Measurements from ENCODE around the gene PNKD. TPM values are rescaled to one million over a fixed set of nuclear protein-coding genes. Genes with fewer than 3 reads are reported as not detected.
"Not testable (repeated sequence)": the region's sequence is repeated elsewhere in the genome, so short reads cannot be mapped to it uniquely, and the experiment has no call there.

PNKD gene
- total and polyA plus RNA-seq, 2 of the 8 experiments (the other 6 are each of a cell fraction or from before 2014, with no cell fraction given): 43.9 to 65.4 TPM

DNA sequence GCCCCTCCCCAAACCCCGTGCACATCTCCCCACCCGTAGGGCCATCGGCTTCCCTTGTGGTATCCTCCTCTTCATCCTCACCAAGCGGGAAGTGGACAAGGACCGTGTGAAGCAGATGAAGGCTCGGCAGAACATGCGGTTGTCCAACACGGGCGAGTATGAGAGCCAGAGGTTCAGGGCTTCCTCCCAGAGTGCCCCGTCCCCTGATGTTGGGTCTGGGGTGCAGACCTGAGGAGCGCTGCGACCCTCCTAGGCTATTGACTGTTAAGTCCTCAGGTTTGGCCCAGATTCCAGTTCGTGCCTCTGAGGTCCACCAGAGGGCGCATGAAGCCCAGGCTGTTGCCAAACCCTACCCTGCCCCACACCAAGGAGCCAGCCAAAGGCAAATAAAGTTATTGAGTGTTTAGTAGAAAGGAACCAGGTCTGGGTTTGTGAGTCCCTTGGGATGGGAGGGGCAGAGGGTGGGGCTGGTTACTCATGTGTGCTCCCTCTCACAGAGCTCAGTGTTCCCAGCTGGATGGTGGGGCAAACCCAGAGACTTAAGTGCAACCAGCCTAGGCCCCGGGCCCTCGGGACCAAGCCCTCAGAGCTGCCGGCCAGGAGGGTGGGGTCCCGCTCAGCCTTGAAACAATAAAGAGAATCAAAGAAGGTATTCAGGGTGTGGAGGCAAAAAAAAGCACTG is 2.4 kb downstream of the PNKD start (continued):
- peak; percentile 85 to 91 for TF ChIP-seq RAD21 (IDR thresholded peaks at IDR 0.05 in 1 of 2, conservative IDR thresholded peaks at IDR 0.05 in 1 of 2; ENCODE audit: low read depth in 2 of 2, low read length in 2 of 2)
- TF ChIP-seq SP1 (IDR thresholded peaks at IDR 0.05; ENCODE audit: low read depth, low read length): 0 out of 2 replicates have a peak, but pooled peaks have one; percentile 20
- TF ChIP-seq SIN3A (conservative IDR thresholded peaks at IDR 0.05 in 1 of 2, IDR thresholded peaks at IDR 0.05 in 1 of 2; ENCODE audit: low read depth in 1 of 2, low read length in 2 of 2): 0 out of 4 replicates have a peak, but pooled peaks of 1 of the 2 experiments have one; percentile 37

- not testable (repeated sequence) for H3K23ac ChIP-seq (ENCODE audit: insufficient read length); H3K9me3 ChIP-seq (ENCODE audit: insufficient read depth in 2 of 2, low read depth in 1 of 2, low read length in 1 of 2); H2BK12ac ChIP-seq (ENCODE audit: low read depth, low read length); H3K56ac ChIP-seq (replicated peaks; ENCODE audit: insufficient read length, low read depth, low read length); H3K4me3 ChIP-seq (ENCODE audit: extremely low read depth in 1 of 4, insufficient read depth in 2 of 4, low read depth in 3 of 4, low read length in 4 of 4); H2AFZ ChIP-seq (ENCODE audit: low read length); H3K9ac ChIP-seq (replicated peaks in 1 of 4; ENCODE audit: extremely low read depth in 1 of 4, low read depth in 3 of 4, low read length in 3 of 4); H2BK5ac ChIP-seq (ENCODE audit: low read depth, low read length); H4K5ac ChIP-seq (ENCODE audit: insufficient read length, low read depth, low read length); H2AK5ac ChIP-seq (ENCODE audit: low read depth, low read length); H4K20me1 ChIP-seq (replicated peaks in 1 of 2; ENCODE audit: control insufficient read depth in 1 of 2, insufficient read depth in 2 of 2, low read length in 2 of 2); H3K27ac ChIP-seq (ENCODE audit: low read depth, low read length); FAIRE-seq; H3K4me1 ChIP-seq (replicated peaks in 1 of 4; ENCODE audit: control insufficient read depth in 3 of 4, insufficient read depth in 4 of 4, low read length in 3 of 4); H2BK20ac ChIP-seq (ENCODE audit: low read length); H3K79me1 ChIP-seq (ENCODE audit: low read depth, low read length); H4K91ac ChIP-seq (replicated peaks; ENCODE audit: insufficient read length, low read length); H2BK120ac ChIP-seq (replicated peaks; ENCODE audit: low read depth, low read length); H3K4me2 ChIP-seq (ENCODE audit: insufficient read depth in 1 of 2, low read depth in 2 of 2, low read length in 2 of 2); H3K27me3 ChIP-seq (replicated peaks in 1 of 4; ENCODE audit: control insufficient read depth in 3 of 4, extremely low read depth in 1 of 4, insufficient read depth in 3 of 4, low read length in 3 of 4); DNase-seq (ENCODE audit: low read depth in 1 of 2, low spot score in 2 of 2); H3K18ac ChIP-seq (ENCODE audit: extremely low read depth, low read length); H2BK15ac ChIP-seq (ENCODE audit: low read length); H4K8ac ChIP-seq (ENCODE audit: extremely low read depth, insufficient read depth, low read length); H3K14ac ChIP-seq (ENCODE audit: insufficient read length); H3K4ac ChIP-seq (replicated peaks; ENCODE audit: insufficient read length, low read depth, low read length)
- CTCF ChIA-PET (ENCODE audit: partially characterized antibody): interaction anchor here (0.7 to 8.2 kb wide), 20 partner anchors 11 to 133 kb away, joined by 3 to 131 read pairs (median 5); partner anchors contain the start of genes CATIP, GPBAR1 and TMBIM1
- POLR2A ChIA-PET (ENCODE audit: partially characterized antibody): interaction anchor here (1.0 to 2.6 kb wide), 4 partner anchors 9 to 83 kb away, joined by 3 to 22 read pairs (median 4); partner anchors contain the start of gene CATIP
- H3K23me2 ChIP-seq (ENCODE audit: low read depth, low read length): peaks cover 10% of the 10 kb centered on the region
- 89% methylated on average over 7 of the region's 8 CpGs; no CpG with 5 or more reads in 1 of the 2 experiments for WGBS, 2 experiments (ENCODE audit: extremely low coverage in 1 of 2, insufficient coverage in 1 of 2, insufficient read length in 1 of 2, insufficient replicate concordance in 2 of 2, low coverage in 1 of 2, low lambda C conversion rate in 2 of 2, missing lambda C conversion rate in 1 of 2)
- peaks cover 0 to 41% (median 9%) of the 10 kb centered on the region in 4 experiments; a peak in 6 of 8 replicates for H3K36me3 ChIP-seq (ENCODE audit: control insufficient read depth in 2 of 4, insufficient read depth in 4 of 4, low read length in 3 of 4)
- peaks cover 0 to 10% of the 10 kb centered on the region in 2 experiments; a peak in 2 of 4 replicates for H3K79me2 ChIP-seq (ENCODE audit: control insufficient read depth in 1 of 2, insufficient read depth in 2 of 2, low read length in 2 of 2)
Measured at GRCh38 chr2:218273214-218273907, 3.0 kb downstream of the PNKD start.
